HEK293 (cell line): ENCODE data around the gene BABAM1.
A peak's percentile ranks its signal among the peaks of the same experiment; 100 is the strongest.

Experiments
- CTCF ChIA-PET: fragments of 350-600 bp; formaldehyde crosslinking; extraction: SDS; loops from one replicate; lab custom pipeline; 2021; ENCODE audit warnings: antibody characterized with exemption; lab: Yijun Ruan, JAX
- POLR2A ChIA-PET: fragments of 300-600 bp; formaldehyde crosslinking; extraction: SDS; loops from one replicate; lab custom pipeline; 2020; ENCODE audit warnings: antibody characterized with exemption, inconsistent platforms; lab: Yijun Ruan, JAX
- H3K27ac ChIP-seq: fragments of 200-500 bp; sonication (Bioruptor generic); 2 replicates; pipeline ENCODE4 v1.5.1; 2014; ENCODE audit warnings: low read depth, low read length, control low read depth, inconsistent platforms; ENCODE audit errors: extremely low read depth
- H3K36me3 ChIP-seq, 2 experiments: fragments of 200-500 bp in 1 of 2; sonication (Bioruptor generic) in 1 of 2; 1 replicate in 1 of 2; 2 replicates in 1 of 2; pipeline ENCODE4 v1.5.1; 2014 to 2017; ENCODE audit warnings: inconsistent platforms in 2 of 2, low read length in 2 of 2; ENCODE audit not compliant: control insufficient read depth in 2 of 2, insufficient read depth in 1 of 2
- H3K4me1 ChIP-seq: fragments of 200-500 bp; sonication (Bioruptor generic); 2 replicates; pipeline ENCODE4 v1.5.1; 2014; ENCODE audit warnings: mild to moderate bottlenecking, low read length, inconsistent platforms; ENCODE audit not compliant: control insufficient read depth, insufficient read depth
- H3K4me3 ChIP-seq: 2 replicates; pipeline ENCODE4 v1.5.1; 2011; ENCODE audit warnings: low read depth, mild to moderate bottlenecking, control low read depth, low read length, moderate library complexity
- H3K9me3 ChIP-seq: fragments of 200-500 bp; sonication (Bioruptor generic); 2 replicates; pipeline ENCODE4 v1.5.1; 2014; ENCODE audit warnings: low read depth, low read length, inconsistent platforms; ENCODE audit not compliant: control insufficient read depth, insufficient read depth
- EGR2 ChIP-seq: fragments of 450-650 bp; formaldehyde crosslinking; IDR thresholded peaks from 2 replicates; pipeline ENCODE4 v1.5.1; 2016; ENCODE audit warnings: low read depth, missing biosample characterization, missing genetic modification characterization
- KLF9 ChIP-seq: fragments of 450-650 bp; formaldehyde crosslinking; IDR thresholded peaks from 2 replicates; pipeline ENCODE4 v1.5.1; 2016; ENCODE audit warnings: missing biosample characterization, missing genetic modification characterization, low read depth
- TRIM28 ChIP-seq: IDR thresholded peaks from 2 replicates; pipeline ENCODE4 v1.6.1; 2011; ENCODE audit warnings: low read length, control low read depth, borderline replicate concordance
- ZBTB20 ChIP-seq: fragments of 450-650 bp; formaldehyde crosslinking; IDR thresholded peaks from 2 replicates; pipeline ENCODE4 v1.5.1; 2016; ENCODE audit warnings: missing biosample characterization, missing genetic modification characterization
- ZBTB8A ChIP-seq: fragments of 450-650 bp; formaldehyde crosslinking; IDR thresholded peaks from 2 replicates; pipeline ENCODE4 v1.5.1; 2016; ENCODE audit warnings: missing biosample characterization, missing genetic modification characterization
- ZFP69B ChIP-seq: fragments of 450-650 bp; formaldehyde crosslinking; IDR thresholded peaks from 2 replicates; pipeline ENCODE4 v1.5.1; 2016; ENCODE audit warnings: missing biosample characterization, missing genetic modification characterization
- ZNF133 ChIP-seq: fragments of 450-650 bp; formaldehyde crosslinking; IDR thresholded peaks from 2 replicates; pipeline ENCODE4 v1.5.1; 2016; ENCODE audit warnings: missing biosample characterization, missing genetic modification characterization
- ZNF16 ChIP-seq: fragments of 450-650 bp; formaldehyde crosslinking; IDR thresholded peaks from 2 replicates; pipeline ENCODE4 v1.5.1; 2016; ENCODE audit warnings: low read depth, missing biosample characterization, missing genetic modification characterization
- ZNF211 ChIP-seq: fragments of 450-650 bp; formaldehyde crosslinking; IDR thresholded peaks from 2 replicates; pipeline ENCODE4 v1.5.1; 2016; ENCODE audit warnings: low read depth, missing biosample characterization, missing genetic modification characterization
- ZNF366 ChIP-seq: fragments of 450-650 bp; formaldehyde crosslinking; conservative IDR thresholded peaks from 2 replicates; pipeline ENCODE4 v1.5.1; 2016; ENCODE audit warnings: missing biosample characterization, missing genetic modification characterization
- ZNF433 ChIP-seq: fragments of 450-650 bp; formaldehyde crosslinking; IDR thresholded peaks from 2 replicates; pipeline ENCODE4 v1.5.1; 2016; ENCODE audit warnings: missing biosample characterization, missing genetic modification characterization, low read depth
- ZNF561 ChIP-seq: fragments of 450-650 bp; IDR thresholded peaks from 2 replicates; pipeline ENCODE4 v1.5.1; 2018; ENCODE audit warnings: missing biosample characterization, missing genetic modification characterization, borderline replicate concordance
- ZNF580 ChIP-seq: fragments of 450-650 bp; formaldehyde crosslinking; IDR thresholded peaks from 2 replicates; pipeline ENCODE4 v1.5.1; 2016; ENCODE audit warnings: missing biosample characterization, missing genetic modification characterization
- ZNF610 ChIP-seq: fragments of 450-650 bp; formaldehyde crosslinking; IDR thresholded peaks from 2 replicates; pipeline ENCODE4 v1.5.1; 2016; ENCODE audit warnings: missing biosample characterization, missing genetic modification characterization, borderline replicate concordance
- ZNF629 ChIP-seq: fragments of 450-650 bp; formaldehyde crosslinking; IDR thresholded peaks from 2 replicates; pipeline ENCODE4 v1.5.1; 2017; ENCODE audit warnings: missing biosample characterization, missing genetic modification characterization
- ZNF768 ChIP-seq: fragments of 450-650 bp; formaldehyde crosslinking; IDR thresholded peaks from 2 replicates; pipeline ENCODE4 v1.5.1; 2018; ENCODE audit warnings: missing biosample characterization, mild to moderate bottlenecking, missing genetic modification characterization
- ZXDB ChIP-seq: fragments of 450-650 bp; formaldehyde crosslinking; IDR thresholded peaks from 2 replicates; pipeline ENCODE4 v1.5.1; 2016; ENCODE audit warnings: missing biosample characterization, missing genetic modification characterization
- TF ChIP-seq, protein P1 (sequence below): fragments of 450-650 bp; formaldehyde crosslinking; IDR thresholded peaks from 2 replicates; pipeline ENCODE4 v1.5.1; 2016; ENCODE audit warnings: missing biosample characterization, missing genetic modification characterization

Gene BABAM1

GRCh38 chr19:17260842-17261325, 6.4 kb upstream of the BABAM1 start (continued):
- TF ChIP-seq ZNF433 (tag by site-specific recombination): no peak
- peak; percentile 69 for TF ChIP-seq ZNF366 (tag by site-specific recombination)
- TF ChIP-seq ZXDB (tag by site-specific recombination): peak; percentile 26; the same call in 1 of the 2 replicates
- peak; percentile 48; the same call in 1 of the 2 replicates for TF ChIP-seq ZNF133 (tag by site-specific recombination)
- TF ChIP-seq ZNF629 (tag by site-specific recombination): peak; percentile 49; the same call in 1 of the 2 replicates
- TF ChIP-seq, protein P1, sequence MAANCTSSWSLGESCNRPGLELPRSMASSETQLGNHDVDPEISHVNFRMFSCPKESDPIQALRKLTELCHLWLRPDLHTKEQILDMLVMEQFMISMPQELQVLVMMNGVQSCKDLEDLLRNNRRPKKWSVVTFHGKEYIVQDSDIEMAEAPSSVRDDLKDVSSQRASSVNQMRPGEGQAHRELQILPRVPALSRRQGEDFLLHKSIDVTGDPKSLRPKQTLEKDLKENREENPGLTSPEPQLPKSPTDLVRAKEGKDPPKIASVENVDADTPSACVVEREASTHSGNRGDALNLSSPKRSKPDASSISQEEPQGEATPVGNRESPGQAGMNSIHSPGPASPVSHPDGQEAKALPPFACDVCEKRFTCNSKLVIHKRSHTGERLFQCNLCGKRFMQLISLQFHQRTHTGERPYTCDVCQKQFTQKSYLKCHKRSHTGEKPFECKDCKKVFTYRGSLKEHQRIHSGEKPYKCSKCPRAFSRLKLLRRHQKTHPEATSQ (tag by site-specific recombination): 0 out of 2 replicates have a peak, but pooled peaks have one; percentile 10
- TF ChIP-seq ZNF561 (tag by site-specific recombination): no peak
- TF ChIP-seq KLF9 (tag by site-specific recombination): peak; percentile 20; the same call in 1 of the 2 replicates
- TF ChIP-seq ZBTB20 (tag by site-specific recombination): peak; percentile 35; the same call in 1 of the 2 replicates
- peak; percentile 36; the same call in 1 of the 2 replicates for TF ChIP-seq EGR2 (tag by site-specific recombination)
- TF ChIP-seq ZFP69B (tag by site-specific recombination): peak; percentile 18; the same call in 1 of the 2 replicates
- peak; percentile 80; the same call in 1 of the 2 replicates for TF ChIP-seq TRIM28
- TF ChIP-seq ZBTB8A (tag by site-specific recombination): peak; percentile 72

DNA sequence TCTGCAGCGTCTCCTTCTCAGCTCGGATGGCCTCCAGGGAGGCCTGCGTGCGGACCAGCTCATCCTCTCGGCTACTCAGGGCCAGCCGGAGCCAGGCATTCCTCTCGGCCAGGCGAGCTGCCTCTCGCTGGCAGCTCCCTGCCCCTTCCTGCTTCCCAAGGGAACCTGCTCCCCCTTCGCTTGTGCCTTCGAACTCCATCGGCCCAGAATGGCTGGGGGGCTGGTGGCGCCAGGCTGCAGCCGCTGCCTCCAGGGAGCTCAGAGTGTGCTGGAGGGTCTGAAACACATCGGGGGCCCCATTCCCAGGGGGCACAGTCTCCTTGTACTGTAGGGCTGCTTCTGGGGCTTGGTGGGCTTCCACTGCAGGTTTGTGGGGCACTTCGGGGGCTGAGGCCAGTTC, 4.7 kb upstream of the BABAM1 start:
- Histone ChIP-seq H3K27ac (no peak overlapping the region), H3K4me1 (no peaks in the 10 kb centered on the region), H3K4me3 (no peak overlapping the region), H3K9me3 (no peaks in the 10 kb centered on the region), H3K36me3 (no peaks in the 10 kb centered on the region)
- TF ChIP-seq ZNF610 (tag by site-specific recombination) (no peak), ZNF768 (tag by site-specific recombination) (no peak)
- ChIA-PET POLR2A (no interaction called here), CTCF (interaction anchor here (0.6 to 1.0 kb wide), 3 partner anchors 15 to 27 kb away, joined by 3 to 4 read pairs (median 3); no protein-coding TSS in a partner anchor)

DNA sequence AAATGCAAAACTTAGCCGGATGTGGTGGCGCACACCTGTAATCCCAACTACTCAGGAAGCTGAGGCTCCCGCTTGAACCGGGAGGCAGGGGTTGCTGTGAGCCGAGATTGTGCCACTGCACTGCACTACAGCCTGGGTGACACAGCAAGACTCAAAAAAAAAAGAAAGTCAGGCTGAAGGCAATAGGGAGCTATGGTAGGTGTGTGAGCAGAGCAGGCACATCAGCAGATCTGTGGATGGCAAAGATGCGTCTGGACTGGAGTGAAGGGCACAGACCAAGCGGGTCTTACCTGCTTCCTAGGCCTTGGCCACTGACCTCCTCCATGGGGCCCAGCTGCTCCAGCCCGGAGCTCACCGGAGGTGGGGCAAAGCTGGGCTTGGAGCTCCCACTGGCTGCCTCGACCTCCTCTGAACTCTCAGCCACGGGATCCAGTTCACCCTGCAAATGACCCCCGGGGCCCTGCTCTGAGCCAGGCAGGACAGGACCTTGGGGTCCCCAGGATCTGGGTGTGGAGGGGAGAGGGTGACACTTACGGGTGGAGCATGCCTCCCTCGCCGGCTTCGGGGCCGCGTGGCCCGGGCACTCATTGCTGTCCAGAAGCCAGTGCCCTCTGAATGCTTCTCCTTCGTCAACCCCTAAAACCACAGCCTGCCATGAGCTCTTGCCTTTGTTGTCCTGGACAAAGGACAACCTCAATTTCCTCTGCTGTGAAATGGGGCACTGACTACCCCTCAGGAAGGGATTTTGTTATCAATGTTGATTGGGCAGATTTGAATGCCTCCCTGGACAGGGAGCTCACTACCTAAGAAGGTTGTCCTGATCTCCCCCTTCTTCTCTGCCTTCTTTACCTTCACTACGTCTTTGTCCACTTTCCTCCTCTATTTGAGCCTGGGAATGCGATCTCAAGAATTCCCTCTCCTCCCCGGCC, 3.3 kb upstream of the BABAM1 start:
- no peak overlapping the region for H3K27ac ChIP-seq
- no peak overlapping the region for H3K4me3 ChIP-seq
- POLR2A ChIA-PET: interaction anchor here (1.3 kb wide), 1 partner anchor 15 kb away, joined by 3 read pairs; no protein-coding TSS in a partner anchor

More for the DNA sequence above, 3.3 kb upstream of the BABAM1 start:
- TF ChIP-seq ZNF16: peak; percentile 94
- TF ChIP-seq ZNF580 (tag by site-specific recombination): 0 out of 2 replicates have a peak, but pooled peaks have one; percentile 28
- TF ChIP-seq ZNF211 (tag by site-specific recombination): no peak
- TF ChIP-seq, all 188 proteins: peak for 2
- CTCF ChIA-PET: interaction anchor here (0.6 to 5.5 kb wide), 5 partner anchors 19 to 1132 kb away, joined by 3 to 37 read pairs (median 5); partner anchors contain the start of genes ANKLE1 and USE1
- Histone ChIP-seq H3K36me3 (peaks cover 0 to 4% of the 10 kb centered on the region in 2 experiments; a peak in 2 of 3 replicates), H3K4me1 (no peaks in the 10 kb centered on the region), H3K9me3 (no peaks in the 10 kb centered on the region)
